GM18517 (cell line): ENCODE measurements around the gene PCNT.

ENCODE experiments used
- ATAC-seq: cut with Tn5 transposase; IDR thresholded peaks from one replicate; pipeline ENCODE4 v1.9.1; 2021; ENCODE audit warnings: mild to moderate bottlenecking, moderate library complexity; ENCODE audit not compliant: unreplicated experiment

PCNT gene

GRCh38 chr21:46328151-46328550 lies 4.2 kb downstream of the PCNT start:
- no peak for ATAC-seq

GRCh38 chr21:46329796-46330195 lies 5.8 kb downstream of the PCNT start:
- no peak for ATAC-seq

GRCh38 chr21:46334351-46335140 lies 10.6 kb downstream of the PCNT start:
- ATAC-seq, result no peak

- ATAC-seq, result no peak
Measured at GRCh38 chr21:46336603-46337002, 12.6 kb downstream of the PCNT start.

- ATAC-seq, result no peak
Measured at GRCh38 chr21:46340998-46341397, 17.0 kb downstream of the PCNT start.

- ATAC-seq, result no peak
Measured at GRCh38 chr21:46344219-46344915, 20.4 kb downstream of the PCNT start.

GRCh38 chr21:46345861-46346260 lies 21.9 kb downstream of the PCNT start:
- ATAC-seq, result no peak

- ATAC-seq, result no peak
Measured at GRCh38 chr21:46346296-46347202, 22.6 kb downstream of the PCNT start.

GRCh38 chr21:46347203-46347550 lies 23.2 kb downstream of the PCNT start:
- ATAC-seq, result no peak

GRCh38 chr21:46347791-46348381 lies 23.9 kb downstream of the PCNT start:
- no peak for ATAC-seq

- no peak for ATAC-seq
Measured at GRCh38 chr21:46349134-46349760, 25.3 kb downstream of the PCNT start.

- no peak for ATAC-seq
Measured at GRCh38 chr21:46350571-46350970, 26.6 kb downstream of the PCNT start.

- ATAC-seq, result no peak
Measured at GRCh38 chr21:46350981-46351380, 27.0 kb downstream of the PCNT start.

GRCh38 chr21:46351476-46352163 lies 27.7 kb downstream of the PCNT start:
- ATAC-seq, result no peak

GRCh38 chr21:46352164-46352515 lies 28.2 kb downstream of the PCNT start:
- no peak for ATAC-seq

GRCh38 chr21:46352913-46353312 lies 29.0 kb downstream of the PCNT start:
- ATAC-seq, result no peak

- no peak for ATAC-seq
Measured at GRCh38 chr21:46354046-46354445, 30.1 kb downstream of the PCNT start.

- ATAC-seq, result no peak
Measured at GRCh38 chr21:46354518-46354917, 30.6 kb downstream of the PCNT start.

- no peak for ATAC-seq
Measured at GRCh38 chr21:46355161-46356004, 31.4 kb downstream of the PCNT start.
